Neural cell (in vitro differentiated cells): ENCODE data around the gene ERI2. TPM values are rescaled to one million over a fixed set of nuclear protein-coding genes. Genes with fewer than 3 reads are reported as not detected.

ENCODE experiments used
- H2AFZ ChIP-seq: fragments of 200-600, 300-800 bp; sonication (generic), shearing (Covaris generic); 2 replicates; pipeline ENCODE4 v1.6.0; 2014; ENCODE audit warnings: low read depth, mild to moderate bottlenecking, antibody characterized with exemption, low read length, moderate library complexity
- H3F3A ChIP-seq: fragments of 200-600 bp; shearing (Covaris generic); 2 replicates; pipeline ENCODE4 v1.6.1; 2016; ENCODE audit warnings: mild to moderate bottlenecking, moderate library complexity, mixed read lengths, antibody characterized with exemption, low read length; ENCODE audit not compliant: insufficient read depth, poor library complexity, severe bottlenecking
- H3K27ac ChIP-seq: fragments of 200-600, 300-800 bp; sonication (generic), shearing (Covaris generic); 2 replicates; pipeline ENCODE4 v1.5.1; 2014; ENCODE audit warnings: mild to moderate bottlenecking, low read length, moderate library complexity
- H3K27me3 ChIP-seq: fragments of 300-800, 200-600 bp; sonication (generic), shearing (Covaris generic); 2 replicates; pipeline ENCODE4 v1.6.0; 2014; ENCODE audit warnings: mild to moderate bottlenecking, low read depth, low read length, moderate library complexity; ENCODE audit not compliant: insufficient read depth
- H3K36me3 ChIP-seq: fragments of 300-800, 200-600 bp; sonication (generic), shearing (Covaris generic); 2 replicates; pipeline ENCODE4 v1.5.1; 2014; ENCODE audit warnings: mild to moderate bottlenecking, antibody characterized with exemption, low read length, moderate library complexity; ENCODE audit not compliant: insufficient read depth
- H3K4me2 ChIP-seq: fragments of 300-800, 200-600 bp; sonication (generic), shearing (Covaris generic); 2 replicates; pipeline ENCODE4 v1.6.0; 2014; ENCODE audit warnings: mild to moderate bottlenecking, low read length
- H3K4me3 ChIP-seq: fragments of 300-800, 200-600 bp; sonication (generic), shearing (Covaris generic); 2 replicates; pipeline ENCODE4 v1.5.1; 2014; ENCODE audit warnings: mild to moderate bottlenecking, low read length, moderate library complexity
- H3K79me2 ChIP-seq: fragments of 200-600 bp; shearing (Covaris generic); replicated peaks from 2 replicates; pipeline ENCODE4 v1.6.0; 2014; ENCODE audit warnings: mild to moderate bottlenecking, low read length, moderate library complexity; ENCODE audit not compliant: insufficient read depth
- H3K9ac ChIP-seq: fragments of 300-800, 200-600 bp; sonication (generic), shearing (Covaris generic); 2 replicates; pipeline ENCODE4 v1.6.1; 2016; ENCODE audit warnings: mild to moderate bottlenecking, low read length, mixed read lengths
- H3K9me2 ChIP-seq: fragments of 200-600 bp; shearing (Covaris generic); 2 replicates; pipeline ENCODE4 v1.6.1; 2016; ENCODE audit warnings: mild to moderate bottlenecking, low read length, mixed read lengths; ENCODE audit not compliant: insufficient read depth
- H3K9me3 ChIP-seq: fragments of 200-600, 300-800 bp; sonication (generic), shearing (Covaris generic); 2 replicates; pipeline ENCODE4 v1.6.1; 2016; ENCODE audit warnings: mild to moderate bottlenecking, mixed run types, low read length, moderate library complexity, mixed read lengths
- H4K20me1 ChIP-seq: fragments of 200-600 bp; shearing (Covaris generic); 2 replicates; pipeline ENCODE4 v1.6.1; 2016; ENCODE audit warnings: mild to moderate bottlenecking, mixed run types; ENCODE audit not compliant: insufficient read depth
- CTCF ChIP-seq: fragments of 450-650 bp; IDR thresholded peaks from 2 replicates; pipeline ENCODE4 v1.5.1; 2014; ENCODE audit warnings: antibody characterized with exemption, mild to moderate bottlenecking, moderate library complexity; ENCODE audit not compliant: poor library complexity, severe bottlenecking
- EP300 ChIP-seq: fragments of 450-650 bp; conservative IDR thresholded peaks from 2 replicates; pipeline ENCODE4 v1.6.1; 2014; ENCODE audit warnings: antibody characterized with exemption, mild to moderate bottlenecking, moderate library complexity; ENCODE audit not compliant: poor library complexity, severe bottlenecking
- EZH2 ChIP-seq: fragments of 200-600, 300-800 bp; shearing (Covaris generic), sonication (generic); IDR thresholded peaks from 2 replicates; pipeline ENCODE4 v1.6.1; 2014; ENCODE audit warnings: antibody characterized with exemption, low read length, borderline replicate concordance, mild to moderate bottlenecking; ENCODE audit not compliant: insufficient read depth, poor library complexity, severe bottlenecking
- MXI1 ChIP-seq: fragments of 450-650 bp; conservative IDR thresholded peaks from 2 replicates; pipeline ENCODE4 v1.6.1; 2014; ENCODE audit warnings: antibody characterized with exemption, mild to moderate bottlenecking; ENCODE audit not compliant: poor library complexity, severe bottlenecking
- POLR2AphosphoS5 ChIP-seq: IDR thresholded peaks from 2 replicates; pipeline ENCODE4 v1.6.1; 2012
- RAD21 ChIP-seq: fragments of 450-650 bp; conservative IDR thresholded peaks from 2 replicates; pipeline ENCODE4 v1.6.1; 2014; ENCODE audit warnings: antibody characterized with exemption, mild to moderate bottlenecking, moderate library complexity
- REST ChIP-seq: IDR thresholded peaks from 2 replicates; pipeline ENCODE4 v1.6.1; 2012; ENCODE audit warnings: borderline replicate concordance
- SMC3 ChIP-seq: fragments of 450-650 bp; conservative IDR thresholded peaks from 2 replicates; pipeline ENCODE4 v1.6.1; 2014; ENCODE audit warnings: antibody characterized with exemption, mild to moderate bottlenecking, moderate library complexity; ENCODE audit not compliant: poor library complexity
- TAF1 ChIP-seq: IDR thresholded peaks from 2 replicates; pipeline ENCODE4 v1.6.1; 2012; ENCODE audit warnings: low read depth
- polyA plus RNA-seq: library from polyadenylated mRNA; depleted of rRNA; stranded (reverse); fragments of >200 nt; gene quantifications from 2 replicates; pipeline ENCODE4 v1.2.3, GENCODE V29; 2014

Gene ERI2
- polyA plus RNA-seq, 1 donor from 2014 or later: 46.9 TPM

GRCh38 chr16:20768818-20769217 lies 37.5 kb downstream of the ERI2 start:
- Histone ChIP-seq H2AFZ (no peak overlapping the region), H3K4me2 (no peak overlapping the region), H3K9me2 (no peaks in the 10 kb centered on the region), H3K4me3 (no peak overlapping the region), H3F3A (no peaks in the 10 kb centered on the region), H3K27ac (no peak overlapping the region), H3K9me3 (no peaks in the 10 kb centered on the region), H4K20me1 (no peaks in the 10 kb centered on the region), H3K9ac (no peak overlapping the region), H3K36me3 (no peaks in the 10 kb centered on the region), H3K79me2 (no peaks in the 10 kb centered on the region), H3K27me3 (no peaks in the 10 kb centered on the region)
- TF ChIP-seq POLR2AphosphoS5 (no peak), MXI1 (no peak), EP300 (no peak), EZH2 (no peak), SMC3 (no peak), TAF1 (no peak), REST (no peak), CTCF (no peak), RAD21 (no peak)

- no peak overlapping the region for H3K27ac ChIP-seq
- no peak overlapping the region for H3K4me2 ChIP-seq
- H3K79me2 ChIP-seq: no peaks in the 10 kb centered on the region
- TF ChIP-seq POLR2AphosphoS5: no peak
- TF ChIP-seq CTCF: no peak
- no peak for TF ChIP-seq REST
- no peak for TF ChIP-seq MXI1
- no peak for TF ChIP-seq TAF1
- TF ChIP-seq EP300: no peak
- TF ChIP-seq SMC3: no peak
- TF ChIP-seq RAD21: no peak
- TF ChIP-seq EZH2: no peak
- H3F3A ChIP-seq: no peaks in the 10 kb centered on the region
- H3K9me2 ChIP-seq: no peaks in the 10 kb centered on the region
- H3K4me3 ChIP-seq: no peak overlapping the region
- H2AFZ ChIP-seq: no peak overlapping the region
- no peaks in the 10 kb centered on the region for H3K36me3 ChIP-seq
- H3K27me3 ChIP-seq: no peaks in the 10 kb centered on the region
- H4K20me1 ChIP-seq: no peaks in the 10 kb centered on the region
- no peaks in the 10 kb centered on the region for H3K9me3 ChIP-seq
- H3K9ac ChIP-seq: no peak overlapping the region
These were observed 38.2 kb downstream of the ERI2 start for GRCh38 chr16:20768121-20768520.
